ENCODE data around the gene TRABD. TPM values are rescaled to one million over a fixed set of nuclear protein-coding genes. Genes with fewer than 3 reads are reported as not detected.

Gene TRABD
- total RNA-seq, 4 donors from 2014 or later: 10.8 to 30.5 (median 17.8) TPM

DNA sequence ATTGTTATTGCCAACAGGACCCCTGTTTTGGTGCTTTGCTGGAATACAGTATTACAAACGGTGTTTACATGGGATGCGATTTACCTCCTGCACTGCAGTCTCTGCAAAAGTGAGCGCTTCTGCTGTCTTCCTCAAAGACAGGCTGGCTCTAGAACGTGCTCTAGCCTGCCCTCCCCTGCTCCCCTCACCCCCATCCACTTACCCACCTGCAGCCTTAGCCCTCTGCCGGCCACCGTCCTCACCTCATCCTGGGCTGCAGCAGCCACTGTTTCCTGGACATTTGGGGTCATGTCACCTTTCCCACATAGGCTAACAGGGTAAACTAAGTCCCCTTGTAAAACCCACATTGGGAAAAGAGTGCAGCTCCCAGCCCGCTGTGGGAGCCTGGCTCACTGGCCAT lies 24.8 kb upstream of the TRABD start:
- TF ChIP-seq, protein P1, sequence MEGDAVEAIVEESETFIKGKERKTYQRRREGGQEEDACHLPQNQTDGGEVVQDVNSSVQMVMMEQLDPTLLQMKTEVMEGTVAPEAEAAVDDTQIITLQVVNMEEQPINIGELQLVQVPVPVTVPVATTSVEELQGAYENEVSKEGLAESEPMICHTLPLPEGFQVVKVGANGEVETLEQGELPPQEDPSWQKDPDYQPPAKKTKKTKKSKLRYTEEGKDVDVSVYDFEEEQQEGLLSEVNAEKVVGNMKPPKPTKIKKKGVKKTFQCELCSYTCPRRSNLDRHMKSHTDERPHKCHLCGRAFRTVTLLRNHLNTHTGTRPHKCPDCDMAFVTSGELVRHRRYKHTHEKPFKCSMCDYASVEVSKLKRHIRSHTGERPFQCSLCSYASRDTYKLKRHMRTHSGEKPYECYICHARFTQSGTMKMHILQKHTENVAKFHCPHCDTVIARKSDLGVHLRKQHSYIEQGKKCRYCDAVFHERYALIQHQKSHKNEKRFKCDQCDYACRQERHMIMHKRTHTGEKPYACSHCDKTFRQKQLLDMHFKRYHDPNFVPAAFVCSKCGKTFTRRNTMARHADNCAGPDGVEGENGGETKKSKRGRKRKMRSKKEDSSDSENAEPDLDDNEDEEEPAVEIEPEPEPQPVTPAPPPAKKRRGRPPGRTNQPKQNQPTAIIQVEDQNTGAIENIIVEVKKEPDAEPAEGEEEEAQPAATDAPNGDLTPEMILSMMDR (IDR thresholded peaks at IDR 0.05; ENCODE audit: low read depth): no peak

DNA sequence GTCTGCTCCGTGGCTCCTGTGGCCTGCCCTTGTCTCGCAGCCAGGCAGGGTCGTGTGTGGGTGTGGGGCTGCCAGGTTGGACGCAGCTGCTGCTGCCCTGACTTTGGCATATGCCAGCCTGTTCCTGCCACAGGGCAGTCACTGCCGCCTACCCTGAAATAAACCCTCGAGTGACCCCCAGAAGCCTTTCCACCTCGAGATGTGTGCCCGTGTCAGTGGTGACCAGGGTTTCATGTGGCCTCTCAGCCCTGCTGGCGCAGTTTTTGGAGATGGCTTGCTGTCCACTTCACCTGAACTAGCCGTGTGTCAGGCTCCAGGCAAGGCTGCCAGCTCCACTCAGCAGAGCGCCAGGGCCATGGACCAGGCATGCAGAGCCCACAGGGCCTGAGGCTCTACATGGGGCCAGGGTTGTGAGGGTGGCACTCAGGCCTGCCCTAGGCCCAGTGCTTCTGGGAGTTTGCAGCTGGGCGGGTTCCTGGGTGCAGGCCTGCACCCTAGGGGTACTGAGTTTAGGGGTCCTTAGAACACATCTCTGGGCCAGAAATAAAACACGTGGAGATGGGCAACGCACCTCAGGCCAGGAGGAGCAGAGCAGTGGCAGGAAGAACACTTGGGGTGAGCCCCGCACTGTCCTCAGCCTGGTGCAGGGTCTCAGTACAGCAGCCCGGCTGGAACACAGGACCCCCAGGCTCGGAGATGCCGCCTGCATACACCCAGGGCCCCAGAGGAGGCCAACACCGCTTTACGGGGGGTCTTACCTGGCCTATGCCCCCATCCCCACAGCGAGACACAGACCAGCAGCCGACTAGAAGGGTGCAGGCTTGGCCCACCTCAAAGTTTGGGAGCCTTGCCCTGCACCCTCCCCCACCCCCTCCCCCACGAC lies 24.0 kb upstream of the TRABD start:
- TF ChIP-seq, protein P1 (IDR thresholded peaks at IDR 0.05; ENCODE audit: low read depth): no peak

DNA sequence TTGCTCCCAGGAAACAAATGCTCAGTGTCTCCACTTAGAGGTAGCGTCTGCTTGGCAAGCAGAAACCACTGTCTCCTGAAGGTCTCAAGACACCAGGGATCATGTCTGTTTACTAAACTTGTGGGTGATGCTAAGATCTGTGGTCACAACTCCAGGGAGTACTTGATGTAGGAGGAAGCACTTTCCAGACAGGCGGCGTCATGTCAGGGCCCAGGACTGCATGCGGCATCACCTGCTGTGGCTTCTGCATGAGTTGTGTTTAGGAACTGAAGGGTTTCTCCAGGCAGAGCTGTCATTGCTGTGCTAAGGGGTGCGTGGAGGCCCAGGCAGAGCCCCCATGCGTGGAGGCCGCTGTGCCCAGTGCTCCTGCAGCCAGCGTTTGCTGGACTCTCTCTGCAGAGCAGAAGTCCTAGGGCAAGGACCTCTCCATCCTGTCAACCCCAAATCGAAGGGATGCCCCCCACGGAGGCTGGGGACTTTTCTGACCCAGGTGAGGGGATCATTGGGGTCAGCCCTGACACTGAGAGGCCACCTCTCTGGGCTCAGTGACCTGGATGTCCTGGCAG lies 23.2 kb upstream of the TRABD start:
- TF ChIP-seq, protein P1 (IDR thresholded peaks at IDR 0.05; ENCODE audit: low read depth): no peak

DNA sequence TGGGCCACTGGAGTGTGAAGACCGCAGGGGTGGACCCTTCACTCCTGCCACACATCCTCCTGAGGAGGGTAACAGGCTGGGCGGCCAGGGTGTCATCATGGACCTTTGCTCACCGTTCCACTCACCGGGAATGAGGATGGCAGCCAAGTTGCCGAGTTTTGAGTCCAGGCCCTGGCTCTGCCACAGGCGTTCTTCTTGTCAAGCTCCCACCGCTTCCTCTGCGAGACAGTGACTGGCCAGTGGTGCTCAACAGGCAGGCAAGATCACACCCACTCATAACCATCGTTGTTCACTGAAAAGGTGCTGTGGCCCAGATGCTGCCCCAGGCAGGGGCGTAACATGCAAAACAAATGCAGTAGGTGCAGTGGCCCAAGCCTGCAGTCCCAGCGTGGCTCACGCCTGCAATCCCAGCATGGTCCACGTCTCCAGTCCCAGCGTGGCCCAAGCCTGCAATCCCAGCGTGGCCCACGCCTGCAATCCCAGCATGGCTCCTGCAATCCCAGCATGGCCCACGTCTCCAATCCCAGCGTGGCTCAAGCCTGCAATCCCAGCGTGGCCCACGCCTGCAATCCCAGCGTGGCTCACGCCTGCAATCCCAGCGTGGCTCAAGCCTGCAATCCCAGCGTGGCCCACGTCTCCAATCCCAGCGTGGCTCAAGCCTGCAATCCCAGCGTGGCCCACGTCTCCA lies 20.1 kb upstream of the TRABD start:
- TF ChIP-seq, protein P1 (IDR thresholded peaks at IDR 0.05; ENCODE audit: low read depth): no peak

DNA sequence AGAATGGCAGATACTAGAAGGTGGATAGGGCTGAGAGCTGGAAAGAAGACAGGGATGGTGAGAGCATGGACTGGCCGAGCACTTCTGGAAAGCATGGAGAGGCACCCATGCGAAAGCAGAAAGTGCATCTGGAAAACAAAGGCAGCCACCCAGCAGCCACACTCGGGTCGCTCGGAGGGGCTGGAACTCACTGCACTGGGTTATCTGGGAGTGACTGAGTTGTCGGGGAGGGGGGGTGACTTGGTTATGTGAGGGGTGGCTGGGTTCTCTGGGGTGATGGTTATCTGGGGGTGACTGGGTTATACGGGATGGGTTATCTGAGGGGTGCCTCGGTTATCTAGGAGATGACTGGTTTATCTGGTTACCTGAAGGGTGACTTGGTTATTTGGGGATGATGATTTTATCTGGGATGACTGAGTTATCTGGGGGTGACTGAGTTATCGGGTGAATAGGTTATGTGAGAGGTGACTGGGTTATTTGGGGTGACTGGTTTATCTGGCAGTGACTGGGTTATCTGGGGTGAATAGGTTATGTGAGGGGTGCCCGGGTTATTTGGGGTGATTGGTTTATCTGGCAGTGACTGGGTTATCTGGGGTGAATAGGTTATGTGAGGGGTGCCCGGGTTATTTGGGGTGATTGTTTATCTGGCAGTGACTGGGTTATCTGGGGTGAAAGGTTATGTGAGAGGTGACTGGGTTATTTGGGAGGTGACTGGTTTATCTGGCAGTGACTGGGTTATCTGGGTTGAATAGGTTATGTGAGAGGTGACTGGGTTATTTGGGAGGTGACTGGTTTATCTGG lies 17.8 kb upstream of the TRABD start:
- TF ChIP-seq, protein P1 (IDR thresholded peaks at IDR 0.05; ENCODE audit: low read depth): no peak

DNA sequence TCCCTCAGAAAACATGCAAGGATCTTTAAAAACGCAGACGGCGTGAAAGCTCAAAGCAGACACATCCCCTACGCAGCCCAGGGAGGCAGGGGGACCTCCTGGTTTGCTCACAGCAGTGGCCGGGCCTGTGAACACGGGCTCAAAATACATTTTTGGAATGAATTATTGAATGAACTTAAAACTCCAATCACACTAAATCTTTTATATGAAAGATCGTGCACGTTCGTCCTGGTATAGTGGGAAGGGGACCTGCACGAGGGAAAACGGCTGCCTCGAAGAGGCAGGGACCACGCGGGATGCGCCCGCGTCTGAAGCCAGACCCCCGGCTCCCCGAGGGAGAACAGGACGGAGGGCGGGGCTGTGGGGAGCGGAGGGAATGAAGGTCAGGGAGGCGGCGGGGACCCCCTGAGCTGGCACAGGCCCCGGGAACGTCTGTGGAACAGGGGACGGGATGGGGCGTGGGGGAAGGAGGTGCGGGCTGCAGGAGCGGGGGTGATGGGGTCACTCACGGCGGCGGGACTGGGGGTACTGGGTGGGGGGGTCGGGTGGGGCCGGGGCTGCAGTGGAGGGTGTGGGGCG lies 16.4 kb upstream of the TRABD start:
- TF ChIP-seq, protein P1 (IDR thresholded peaks at IDR 0.05; ENCODE audit: low read depth): no peak

Data from subcutaneous adipose tissue (tissue), 4 donors.